Right renal pelvis (tissue), 4 donors: ENCODE results near the gene TTC8. TPM values are rescaled to one million over a fixed set of nuclear protein-coding genes. Genes with fewer than 3 reads are reported as not detected.
"Not testable (repeated sequence)": the region's sequence is repeated elsewhere in the genome, so short reads cannot be mapped to it uniquely, and the experiment has no call there.

Experiments used
- DNase-seq, 4 donors: peaks; one replicate each; pipeline ENCODE4 v3.0.0-alpha.2; 2013; ENCODE audit warnings: low read depth in 4 of 4, low spot score in 3 of 4, missing footprints in 1 of 4
- polyA plus RNA-seq, 4 donors: library from polyadenylated mRNA; unstranded; fragments of 120-200 nt; gene quantifications; one replicate each; pipeline ENCODE4 v1.2.1, GENCODE V29; 2013; ENCODE audit not compliant: insufficient read length in 4 of 4

Gene TTC8
- polyA plus RNA-seq, 4 donors = 32.2 to 43.5 (median 34.3) TPM

DNA sequence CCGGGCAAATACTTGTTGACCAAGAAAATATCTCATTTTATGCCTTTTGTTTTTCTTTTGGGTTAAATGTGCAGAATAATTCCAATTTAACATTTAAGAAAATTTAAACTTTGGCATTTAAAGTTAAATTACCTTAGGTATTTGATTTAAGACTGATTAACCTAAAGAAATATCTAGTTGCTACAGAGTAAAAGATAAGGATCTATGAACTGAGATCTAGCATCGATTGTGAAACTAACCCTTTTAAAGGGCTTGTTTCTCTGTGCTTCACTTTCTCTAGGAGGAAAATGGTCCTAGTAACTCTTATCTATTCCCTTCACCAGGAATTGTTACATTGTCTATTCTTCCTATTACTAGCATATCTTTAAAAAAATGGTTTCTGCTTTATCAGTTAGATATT lies 2.6 kb upstream of the TTC8 start:
- no peak for DNase-seq

DNA sequence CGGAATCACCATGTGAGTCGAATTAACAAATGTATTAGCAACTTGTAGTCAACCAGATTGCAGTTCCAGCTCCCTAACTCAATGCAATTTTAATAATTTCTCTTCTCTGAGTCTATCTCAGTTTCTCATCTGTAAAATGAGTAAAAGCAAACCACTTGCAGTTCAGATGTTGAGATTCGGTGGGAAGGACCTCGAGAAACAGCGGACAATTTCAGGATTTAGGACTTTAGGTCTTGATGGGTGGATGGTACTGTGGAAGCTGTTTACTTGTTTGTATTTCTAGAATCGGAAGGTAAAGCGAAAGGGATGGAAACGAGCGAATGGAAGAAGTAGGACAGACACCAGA lies 510 bp upstream of the TTC8 start:
- DNase-seq = no peak

DNA sequence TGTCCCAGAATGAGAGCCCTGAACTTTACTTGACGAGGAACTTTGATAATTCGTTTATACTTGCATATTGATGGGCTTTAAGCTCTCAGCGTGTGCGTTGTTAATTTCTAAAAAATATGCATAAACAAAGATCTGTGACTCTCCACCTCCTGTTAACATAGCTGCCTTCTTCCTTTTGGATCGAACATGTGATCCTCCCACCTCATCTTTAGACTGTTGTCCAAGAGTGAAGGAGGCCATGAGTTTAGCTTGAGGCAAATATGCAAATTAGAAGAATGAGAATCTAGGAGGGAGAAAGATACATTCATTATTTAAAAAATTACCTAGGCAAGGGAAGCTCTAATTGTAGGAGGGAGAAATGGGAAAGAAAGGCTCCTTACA lies 617 bp downstream of the TTC8 start:
- no peak for DNase-seq

DNA sequence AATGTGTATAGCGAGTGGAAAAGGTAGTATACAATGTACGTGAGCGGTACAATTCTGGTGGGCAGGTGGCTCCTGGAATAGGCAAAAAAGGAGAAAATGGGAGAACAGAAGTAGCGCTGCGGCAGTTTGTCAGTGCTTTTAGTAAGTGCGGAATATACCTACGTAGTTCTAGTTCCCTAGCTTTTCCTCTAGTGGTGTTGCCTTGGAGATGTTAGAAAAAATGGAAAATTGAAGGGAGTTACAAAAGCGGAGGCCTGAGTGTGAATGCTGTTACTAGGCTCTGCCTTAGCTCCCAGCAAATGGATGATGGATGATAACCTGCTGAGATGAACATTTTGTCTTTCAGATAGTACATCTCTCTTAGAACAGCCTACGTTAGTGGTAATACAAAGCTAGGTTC lies 1.1 kb downstream of the TTC8 start:
- no peak for DNase-seq

DNA sequence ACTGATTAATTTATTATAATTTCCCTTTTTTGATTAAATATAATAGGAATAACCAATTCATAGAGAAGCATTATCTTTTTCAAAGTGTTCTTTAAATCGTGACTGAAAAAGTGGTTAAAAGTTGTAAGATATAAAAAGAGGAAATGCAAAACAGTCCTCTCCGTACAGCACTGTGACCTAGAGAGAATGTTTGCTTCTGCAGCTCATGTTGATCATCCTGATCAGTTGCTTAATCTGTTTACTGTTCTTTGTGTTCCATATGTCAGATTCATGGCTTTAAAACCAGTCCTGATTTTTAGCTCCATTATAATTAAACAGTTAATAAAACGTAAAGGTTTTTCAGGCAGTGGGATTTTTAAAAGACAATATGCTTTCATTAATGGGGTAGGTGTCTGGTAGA lies 4.7 kb downstream of the TTC8 start:
- no peak for DNase-seq

DNA sequence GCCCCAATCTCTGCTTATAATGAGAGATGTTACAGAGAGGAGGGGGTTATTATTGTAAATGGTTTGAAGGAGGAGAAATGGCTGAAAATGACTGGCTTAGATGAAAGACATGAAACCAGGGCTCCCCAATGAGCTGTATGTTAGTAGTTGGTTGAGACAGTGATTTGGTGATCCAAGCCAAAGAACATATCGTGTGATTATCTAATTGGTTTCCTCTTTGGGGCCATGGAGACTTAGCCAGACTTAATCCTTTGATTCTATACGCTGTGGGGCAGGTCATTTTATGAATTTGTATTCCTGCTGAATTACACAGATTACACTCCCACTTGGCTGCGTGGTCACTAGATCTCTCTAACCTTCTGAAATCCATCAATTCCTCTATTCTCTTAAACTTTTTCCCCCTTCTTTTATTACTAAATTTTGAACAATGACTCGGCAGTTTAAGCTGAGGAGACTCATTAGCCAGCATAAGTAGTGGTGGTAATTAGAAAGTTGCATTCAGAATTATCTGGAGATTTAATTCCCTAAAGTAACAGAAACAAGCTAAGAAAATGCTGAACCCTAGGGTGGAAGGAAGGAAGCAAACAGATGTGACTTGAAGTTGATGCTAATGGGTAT lies 5.3 kb downstream of the TTC8 start:
- no peak for DNase-seq

DNA sequence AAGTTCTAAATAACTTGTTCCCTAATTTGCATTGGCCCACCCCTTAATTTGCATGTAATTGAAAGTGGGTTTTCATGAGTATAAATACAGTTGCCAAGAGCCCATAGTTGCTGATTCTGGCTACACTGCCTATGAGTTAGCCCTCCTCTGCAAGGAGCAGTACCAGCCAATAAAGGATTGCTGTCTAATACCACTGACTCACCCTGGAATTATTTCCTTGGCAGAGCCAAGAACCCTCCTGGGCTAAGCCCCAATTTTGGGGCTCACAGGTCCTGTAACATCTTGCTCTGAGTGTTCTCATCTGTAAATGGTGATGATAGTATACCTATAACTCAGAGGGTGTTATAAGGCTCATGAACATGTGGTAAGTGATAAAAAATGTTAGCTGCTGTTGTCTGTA lies 6.8 kb downstream of the TTC8 start:
- no peak for DNase-seq

DNA sequence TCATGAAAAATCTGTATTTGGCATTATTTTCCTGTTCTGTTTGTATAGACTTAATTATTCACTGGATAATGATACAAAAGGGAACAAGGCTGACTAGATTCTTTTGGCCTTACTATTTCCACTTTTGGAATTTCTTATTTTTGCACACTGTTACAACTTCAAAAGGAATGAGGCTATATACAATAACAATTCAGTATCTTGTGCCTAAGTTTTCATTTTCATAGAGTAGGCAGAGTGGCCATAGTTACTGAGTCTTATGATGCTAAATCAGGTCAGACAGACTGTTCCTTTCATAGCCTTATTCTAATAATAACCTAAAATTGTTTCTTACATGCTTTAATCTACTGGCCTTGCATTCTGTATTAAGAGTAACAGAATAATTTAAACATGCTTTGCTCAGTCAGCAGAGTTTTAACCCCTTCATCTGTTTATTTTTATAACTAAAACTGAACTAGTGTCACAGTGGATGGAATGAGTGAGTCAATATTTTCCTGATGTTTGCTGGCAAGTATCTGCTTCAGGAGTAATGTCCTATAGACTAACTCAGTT lies 10.5 kb downstream of the TTC8 start:
- DNase-seq = no peak

DNA sequence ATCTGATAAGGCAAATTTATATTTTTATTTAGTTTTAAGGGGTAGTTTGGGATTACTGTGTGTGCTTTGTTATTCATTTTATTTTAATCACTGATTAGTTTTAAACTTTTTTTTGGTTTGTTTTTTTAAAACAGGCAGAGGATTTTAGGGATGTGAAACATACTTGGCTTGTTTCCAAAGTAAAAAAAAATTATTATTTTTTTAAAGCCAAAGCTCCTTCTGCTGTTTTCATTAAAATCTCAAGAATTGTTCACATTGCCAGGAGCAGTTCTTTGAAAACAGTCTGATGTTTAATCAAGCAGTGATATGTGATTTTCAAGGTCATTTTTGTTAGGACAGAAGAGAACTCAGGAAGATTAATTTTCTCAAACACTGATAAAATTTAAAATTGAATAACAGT lies 11.2 kb downstream of the TTC8 start:
- DNase-seq = no peak

DNA sequence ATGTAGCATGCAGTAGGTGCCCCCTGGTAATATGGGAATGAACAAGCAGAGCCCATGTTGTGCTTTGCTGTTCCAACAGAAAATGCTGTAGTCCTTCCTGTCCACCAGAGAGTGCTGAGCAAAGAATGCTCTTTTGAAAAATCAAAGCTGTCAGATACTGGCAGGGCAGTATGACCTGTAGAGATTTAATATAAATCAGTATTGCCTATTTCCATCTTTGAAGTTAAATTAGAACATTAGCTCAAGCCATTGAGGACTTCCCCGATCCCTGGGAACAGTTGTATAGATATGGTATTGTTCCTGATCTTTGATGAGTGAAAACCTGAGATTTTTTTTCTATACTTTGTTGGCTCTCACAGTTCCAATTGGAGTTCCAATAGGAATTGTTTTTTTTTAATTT lies 13.0 kb downstream of the TTC8 start:
- DNase-seq = no peak

DNA sequence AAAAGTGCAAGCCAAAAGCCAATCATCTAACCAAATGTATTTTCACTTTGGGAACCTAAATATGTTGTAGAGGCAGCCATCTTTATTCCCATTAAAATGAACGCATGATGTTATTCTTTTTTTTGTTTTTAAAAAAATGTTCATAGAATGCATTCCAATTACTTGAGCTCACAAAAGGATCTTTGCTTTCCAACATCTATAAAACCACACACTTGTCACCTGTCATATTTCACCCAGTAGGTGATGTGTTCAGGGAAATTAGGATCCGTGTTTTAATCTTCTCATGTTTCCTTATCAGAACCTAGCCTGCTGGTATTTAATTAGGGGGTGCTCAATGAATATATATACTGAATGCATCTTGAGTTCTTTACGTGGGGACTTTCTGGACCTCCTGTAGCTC lies 13.6 kb downstream of the TTC8 start:
- no peak for DNase-seq

DNA sequence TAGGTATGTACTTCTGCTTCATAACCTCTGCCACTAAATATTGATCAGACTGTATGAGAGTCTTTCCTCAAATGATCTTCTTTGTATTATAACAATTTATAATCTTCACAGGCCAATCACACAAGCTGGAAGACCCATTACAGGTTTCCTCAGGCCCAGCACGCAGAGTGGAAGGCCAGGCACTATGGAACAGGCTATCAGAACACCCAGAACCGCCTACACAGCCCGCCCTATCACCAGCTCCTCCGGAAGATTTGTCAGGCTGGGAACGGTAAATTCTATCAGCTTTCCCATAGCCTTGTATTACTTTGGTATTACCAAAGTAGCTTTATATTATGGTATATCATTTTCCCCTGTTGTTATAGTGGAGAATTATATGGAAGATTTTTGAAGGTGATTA lies 16.5 kb downstream of the TTC8 start:
- no peak for DNase-seq

DNA sequence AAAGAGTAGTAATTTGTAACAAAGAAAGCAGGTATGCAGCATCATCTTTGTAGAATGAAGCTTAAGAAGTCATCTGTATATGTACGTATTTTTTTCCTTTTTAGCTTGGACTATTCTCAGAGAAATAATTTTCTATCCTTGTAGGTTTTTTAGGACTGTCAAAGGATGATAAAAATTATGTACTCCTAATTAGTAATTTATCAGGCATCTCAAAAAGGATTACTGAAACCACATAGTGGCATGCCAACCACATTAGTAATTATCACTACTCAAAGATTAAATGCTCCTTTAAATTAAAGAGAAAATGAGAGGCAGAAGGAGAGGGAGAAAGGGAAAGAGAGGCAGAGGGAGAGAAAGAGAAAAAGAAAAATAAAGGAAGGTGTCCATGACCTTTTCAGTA lies 17.3 kb downstream of the TTC8 start:
- no peak for DNase-seq

DNA sequence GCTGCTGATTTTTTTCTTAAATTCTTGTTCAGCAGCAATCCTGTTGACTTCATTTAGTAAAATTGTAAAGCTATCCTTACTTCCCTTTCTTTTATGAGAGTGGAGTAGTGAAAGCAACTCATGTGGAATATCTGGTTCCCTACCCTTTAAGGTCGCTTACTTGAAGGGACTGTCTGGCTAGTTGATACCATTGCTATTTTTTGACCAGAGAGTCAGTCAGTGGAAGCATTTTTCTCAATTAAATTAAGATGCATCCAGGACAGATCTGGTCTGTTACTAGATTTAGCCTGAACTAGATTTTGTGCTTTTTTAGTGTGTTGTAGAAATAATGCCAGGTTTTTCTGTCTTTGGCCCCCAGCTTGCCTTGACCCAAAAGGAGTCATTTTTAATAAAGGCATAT lies 18.0 kb downstream of the TTC8 start:
- no peak for DNase-seq

DNA sequence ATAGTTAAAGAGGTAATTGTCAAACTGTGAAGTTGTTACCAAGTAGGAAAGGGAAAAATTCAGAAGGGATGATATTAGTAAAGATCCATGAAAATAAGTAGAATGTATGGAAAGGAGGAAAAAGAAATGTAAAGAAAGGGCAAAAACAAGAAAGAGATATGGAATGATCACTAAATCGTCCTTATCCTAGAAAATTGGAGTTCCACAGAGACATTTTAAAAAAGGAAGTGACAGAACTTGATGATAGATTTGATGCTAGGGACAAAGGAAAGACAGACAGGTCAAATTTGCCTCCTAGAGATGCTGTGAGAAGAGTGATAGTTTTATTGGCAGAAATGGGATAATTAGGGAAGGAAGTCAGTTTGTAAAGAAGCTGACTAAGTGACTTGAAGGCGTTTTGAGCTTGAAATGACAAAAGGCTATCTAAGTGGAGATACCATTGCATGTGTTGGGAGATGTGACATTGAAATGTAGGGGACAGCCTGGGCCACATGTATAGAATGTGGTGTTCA lies 20.6 kb downstream of the TTC8 start:
- DNase-seq = no peak

DNA sequence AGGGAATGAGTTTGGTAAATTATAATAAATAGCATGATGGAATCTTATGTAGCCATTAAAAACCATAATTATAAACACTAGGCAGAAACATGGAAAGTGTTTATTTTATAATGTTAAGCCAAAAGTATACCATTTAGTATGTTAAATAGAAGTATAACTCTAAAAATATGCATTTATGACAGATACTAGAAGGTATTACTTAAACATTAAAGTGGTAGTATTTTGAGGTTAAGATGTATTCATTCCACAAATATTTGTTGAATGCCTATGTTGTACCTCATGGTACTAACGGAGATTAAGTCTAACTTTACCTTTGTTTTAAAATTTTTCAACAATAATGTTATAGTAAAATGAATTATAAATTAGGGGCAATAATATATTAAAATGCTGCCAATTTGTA lies 24.1 kb downstream of the TTC8 start:
- DNase-seq = no peak

DNA sequence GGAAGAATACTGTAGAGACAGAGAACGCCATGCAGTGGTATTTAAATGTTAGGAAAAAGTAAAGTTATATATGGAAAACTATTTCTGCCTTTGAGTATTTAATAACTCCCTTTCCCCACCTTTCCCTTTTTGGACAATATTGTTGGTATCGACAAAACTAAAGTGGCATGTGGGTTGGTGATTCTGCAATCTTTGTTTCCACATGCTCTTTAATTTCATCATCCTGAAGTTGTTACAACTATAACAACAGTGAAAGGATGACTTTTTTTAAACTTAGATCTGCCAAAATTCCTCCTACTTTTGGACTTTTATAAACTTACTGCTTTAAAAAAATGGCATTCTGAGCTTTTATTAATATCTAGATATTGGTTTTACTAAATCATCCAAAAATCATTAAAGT lies 25.3 kb downstream of the TTC8 start:
- DNase-seq = no peak

DNA sequence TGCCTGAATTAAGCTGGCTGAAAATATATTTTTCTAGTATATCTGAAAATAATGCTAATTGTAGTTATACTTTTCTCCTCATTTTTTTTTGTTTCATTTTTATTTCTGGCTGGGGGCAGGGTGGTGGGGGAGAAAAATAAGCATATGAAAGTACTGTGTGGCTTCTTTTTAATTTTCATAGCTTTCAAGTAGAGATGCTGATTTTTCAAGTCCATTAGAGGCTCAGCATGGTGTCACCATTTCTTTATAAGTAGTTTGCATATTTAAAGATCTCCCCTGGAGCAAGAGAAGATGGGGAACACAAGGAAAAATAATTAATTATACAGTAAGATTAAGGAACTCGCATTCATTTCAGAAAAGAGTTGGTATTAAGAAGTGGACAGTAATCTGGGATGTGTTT lies 27.1 kb downstream of the TTC8 start:
- DNase-seq = no peak

DNA sequence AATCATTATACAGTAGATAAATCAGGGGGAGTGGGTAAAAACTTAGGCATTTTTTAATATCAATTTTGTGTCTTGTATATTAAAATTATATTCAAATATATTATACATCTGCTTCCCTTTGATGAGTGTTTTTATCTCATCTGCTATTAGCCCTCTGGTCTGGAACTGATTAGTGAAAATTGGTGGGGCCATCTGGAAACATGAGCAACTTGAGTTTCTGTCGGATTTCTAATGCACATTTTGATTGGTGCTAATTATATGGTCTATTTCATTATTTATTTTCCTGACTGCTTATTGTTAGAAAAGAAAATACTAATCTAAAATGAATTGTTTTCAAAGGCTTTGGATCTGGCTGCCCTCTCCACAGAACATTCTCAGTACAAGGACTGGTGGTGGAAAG lies 28.2 kb downstream of the TTC8 start:
- no peak for DNase-seq

DNA sequence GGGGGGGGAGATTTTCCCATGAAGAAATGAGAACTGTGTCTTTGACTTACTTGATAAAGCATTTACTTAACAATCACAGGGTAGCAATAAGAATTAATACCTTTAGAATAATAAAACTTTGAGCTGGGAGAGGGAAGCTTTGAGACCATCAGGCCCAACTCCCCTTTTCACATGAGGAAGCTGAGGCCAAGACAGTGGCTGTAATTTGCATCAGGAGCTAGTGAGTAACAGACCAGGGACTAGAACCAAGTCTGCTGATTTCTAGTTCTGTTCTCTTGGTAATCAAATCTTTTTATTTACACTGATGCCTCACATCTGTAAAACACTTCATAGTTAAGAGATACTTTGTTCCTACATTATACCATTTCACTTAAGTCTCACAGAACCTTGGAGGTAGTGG lies 28.7 kb downstream of the TTC8 start:
- DNase-seq = no peak

DNA sequence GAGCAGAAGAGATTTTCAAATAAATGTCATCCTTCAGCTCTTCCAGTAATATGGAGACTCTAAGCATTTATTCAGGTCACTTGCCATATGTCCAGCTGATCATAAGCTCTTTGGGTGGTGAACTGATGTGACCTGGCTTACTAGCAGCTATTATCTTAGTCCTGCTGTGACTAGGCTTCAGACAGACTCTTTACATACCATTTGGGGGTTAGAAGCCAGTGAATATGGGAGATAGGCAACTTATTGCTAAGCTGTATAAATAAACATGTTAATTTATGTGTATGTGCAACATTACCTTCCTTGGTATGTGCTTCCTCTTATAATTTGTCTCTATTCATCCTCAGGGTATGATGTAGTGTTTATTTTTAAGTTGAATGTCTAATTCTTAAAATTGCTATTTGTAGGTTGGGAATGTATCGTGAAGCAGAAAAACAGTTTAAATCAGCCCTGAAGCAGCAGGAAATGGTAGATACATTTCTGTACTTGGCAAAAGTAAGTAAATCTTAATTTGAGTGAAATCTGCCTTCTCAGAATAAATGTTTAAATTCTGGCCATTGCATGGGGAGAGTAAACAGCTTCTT lies 32.4 kb downstream of the TTC8 start:
- DNase-seq = no peak

DNA sequence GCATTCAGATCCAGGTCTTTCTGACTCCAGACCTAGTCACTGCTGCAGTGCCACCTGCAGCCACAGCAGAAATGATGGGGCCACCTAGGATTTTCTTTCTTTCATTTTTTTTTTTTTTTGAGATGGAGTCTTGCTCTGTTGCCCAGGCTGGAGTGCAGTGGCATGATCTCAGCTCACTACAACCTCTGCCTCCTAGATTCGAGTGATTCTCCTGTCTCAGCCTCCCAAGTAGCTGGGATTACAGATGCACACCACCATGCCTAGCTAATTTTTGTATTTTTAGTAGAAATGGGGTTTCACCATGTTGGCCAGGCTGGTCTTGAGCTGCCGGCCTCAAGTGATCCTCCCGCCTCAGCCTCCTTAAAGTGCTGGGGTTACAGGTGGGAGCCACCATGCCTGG lies 33.4 kb downstream of the TTC8 start:
- not testable (repeated sequence) for DNase-seq

DNA sequence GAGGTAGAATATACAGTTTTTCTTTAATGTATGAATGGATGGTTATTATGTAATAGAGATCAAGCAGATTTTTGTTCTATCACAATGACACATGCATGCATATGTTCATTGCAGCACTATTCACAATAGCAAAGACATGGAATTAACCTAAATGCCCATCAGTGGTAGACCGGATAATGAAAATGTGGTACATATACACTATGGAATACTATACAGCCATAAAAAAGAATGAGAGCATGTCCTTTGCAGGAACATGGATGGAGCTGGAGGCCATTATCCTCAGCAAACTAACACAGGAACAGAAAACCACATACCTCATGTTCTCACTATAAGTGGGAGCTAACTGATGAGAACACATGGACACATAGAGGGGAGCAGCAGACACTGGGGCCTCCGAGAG lies 34.7 kb downstream of the TTC8 start:
- DNase-seq = not testable (repeated sequence)
